Retina (tissue), 1 donor: Measurements from ENCODE around the gene JARID2.

Source experiments
- DNase-seq: peaks from one replicate; pipeline ENCODE4 v3.0.0-alpha.2; 2016

The JARID2 gene

GRCh38 chr6:15362274-15363160 is 116.6 kb downstream of the JARID2 start:
- DNase-seq, result no peak

- no peak for DNase-seq
These were observed 117.3 kb downstream of the JARID2 start for GRCh38 chr6:15363164-15363522.

DNA sequence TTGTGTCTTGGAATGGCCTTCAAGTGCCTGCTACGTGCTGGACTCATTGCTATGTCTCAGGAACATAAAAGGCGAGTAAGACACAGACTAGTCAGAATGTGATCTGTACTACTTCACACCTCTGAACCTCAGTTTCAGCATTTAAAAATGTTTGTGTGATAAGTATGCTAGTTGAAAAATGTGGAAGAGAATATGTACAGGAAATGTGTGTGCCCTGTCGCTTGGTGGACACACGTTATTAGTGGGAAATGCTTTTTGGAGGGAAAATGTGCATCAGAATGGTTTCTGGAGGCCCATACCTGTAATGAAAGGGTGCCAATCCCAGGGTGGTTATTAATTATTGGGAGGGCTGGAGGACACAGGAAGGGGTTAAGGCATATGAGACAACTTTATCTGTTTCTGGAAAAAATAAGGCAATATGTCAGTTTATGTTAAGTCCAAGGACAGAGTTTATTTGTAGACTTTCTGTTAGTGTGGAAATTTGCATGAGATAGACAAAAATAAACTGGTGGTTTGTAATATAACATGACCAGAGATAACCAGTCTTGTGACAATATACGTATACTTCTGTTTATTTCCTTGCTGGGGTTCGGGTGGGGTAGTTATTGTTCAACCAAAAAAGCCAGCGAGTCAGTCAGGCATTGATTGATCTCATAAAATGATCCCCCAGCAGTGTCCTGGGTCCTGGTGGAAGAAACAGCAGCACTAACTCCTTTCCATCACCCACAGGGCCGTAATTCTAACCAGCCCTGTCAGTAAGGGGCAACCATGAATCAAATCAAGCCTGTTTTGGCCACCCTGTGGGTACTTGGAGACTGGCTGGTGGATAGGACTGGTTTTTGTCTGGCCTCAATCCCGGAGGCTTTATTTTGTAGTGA is 117.9 kb downstream of the JARID2 start:
- peak; percentile 34 for DNase-seq

DNA sequence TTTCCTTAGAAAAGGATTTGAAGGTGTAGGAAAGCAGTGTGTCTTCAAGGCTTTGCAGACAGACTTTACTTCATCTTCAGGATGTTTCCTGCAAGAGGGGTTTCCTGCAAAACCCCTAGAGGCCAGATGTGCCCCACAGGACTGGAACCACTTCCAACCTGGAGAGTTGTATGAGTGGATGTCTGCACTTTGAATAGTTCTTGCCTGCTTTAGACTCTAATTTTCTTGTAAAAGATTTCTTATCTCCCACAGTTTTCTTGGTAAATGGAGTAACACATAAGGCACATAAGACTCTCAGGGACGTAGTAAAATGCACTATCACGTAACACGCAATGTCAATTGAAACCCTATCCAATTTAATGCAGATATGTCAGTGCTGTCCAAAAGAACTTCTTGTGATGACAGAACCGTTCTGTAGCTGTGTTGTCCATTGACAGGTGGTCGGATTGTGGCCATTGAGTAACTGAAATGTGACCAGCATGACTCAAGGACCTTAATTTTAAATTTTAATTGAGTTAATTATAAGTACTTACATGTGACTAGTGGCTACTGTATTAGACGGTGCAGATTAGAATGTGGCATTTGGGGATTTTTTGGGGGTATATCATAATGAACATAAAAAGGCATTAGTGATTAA is 118.7 kb downstream of the JARID2 start:
- no peak for DNase-seq

DNA sequence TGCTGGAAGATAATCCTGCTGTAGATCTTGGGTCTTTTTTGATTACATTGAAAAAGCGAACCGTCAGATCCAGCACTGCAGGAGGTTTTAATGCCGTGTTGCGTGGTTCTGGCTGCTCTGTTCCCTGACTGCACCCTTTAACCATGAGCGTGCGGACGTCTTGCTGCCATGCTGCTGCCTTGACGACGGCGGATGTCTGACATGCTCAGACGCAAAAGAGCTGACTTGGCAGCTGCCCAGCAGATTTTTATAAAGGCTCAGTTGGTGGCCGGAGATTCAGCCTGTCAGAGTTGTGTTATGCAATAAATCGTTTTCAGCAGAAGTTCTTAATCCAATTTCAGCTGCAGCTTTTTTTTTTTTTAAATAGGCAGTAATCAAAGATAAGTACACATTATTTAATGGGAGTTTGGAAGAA is 119.4 kb downstream of the JARID2 start:
- DNase-seq, result peak; percentile 71

- DNase-seq, result no peak
These were observed 120.2 kb downstream of the JARID2 start for GRCh38 chr6:15366003-15366535.

DNA sequence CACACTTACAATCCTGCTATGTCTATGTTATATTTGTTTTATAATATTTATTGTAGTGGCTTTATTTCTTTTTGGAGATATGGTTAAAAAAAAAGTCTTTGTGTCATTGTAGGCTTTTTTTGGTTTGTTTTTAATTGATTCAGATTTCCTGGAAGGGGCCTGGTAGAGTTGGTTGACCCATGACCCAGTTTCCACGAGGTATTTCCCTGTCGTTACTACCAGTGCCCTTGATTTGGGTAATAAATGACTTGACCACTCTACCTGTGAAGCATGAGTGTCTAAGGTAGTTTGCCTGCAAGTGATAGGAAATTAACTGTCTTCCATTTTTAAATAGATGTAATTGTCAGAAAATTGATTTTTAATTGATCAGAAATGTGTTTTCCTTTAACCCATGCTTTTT is 121.0 kb downstream of the JARID2 start:
- no peak for DNase-seq

- DNase-seq, result no peak
These were observed 122.3 kb downstream of the JARID2 start for GRCh38 chr6:15368186-15368585.

- no peak for DNase-seq
These were observed 123.0 kb downstream of the JARID2 start for GRCh38 chr6:15368873-15369272.

GRCh38 chr6:15369838-15370237 is 124.0 kb downstream of the JARID2 start:
- DNase-seq, result no peak

DNA sequence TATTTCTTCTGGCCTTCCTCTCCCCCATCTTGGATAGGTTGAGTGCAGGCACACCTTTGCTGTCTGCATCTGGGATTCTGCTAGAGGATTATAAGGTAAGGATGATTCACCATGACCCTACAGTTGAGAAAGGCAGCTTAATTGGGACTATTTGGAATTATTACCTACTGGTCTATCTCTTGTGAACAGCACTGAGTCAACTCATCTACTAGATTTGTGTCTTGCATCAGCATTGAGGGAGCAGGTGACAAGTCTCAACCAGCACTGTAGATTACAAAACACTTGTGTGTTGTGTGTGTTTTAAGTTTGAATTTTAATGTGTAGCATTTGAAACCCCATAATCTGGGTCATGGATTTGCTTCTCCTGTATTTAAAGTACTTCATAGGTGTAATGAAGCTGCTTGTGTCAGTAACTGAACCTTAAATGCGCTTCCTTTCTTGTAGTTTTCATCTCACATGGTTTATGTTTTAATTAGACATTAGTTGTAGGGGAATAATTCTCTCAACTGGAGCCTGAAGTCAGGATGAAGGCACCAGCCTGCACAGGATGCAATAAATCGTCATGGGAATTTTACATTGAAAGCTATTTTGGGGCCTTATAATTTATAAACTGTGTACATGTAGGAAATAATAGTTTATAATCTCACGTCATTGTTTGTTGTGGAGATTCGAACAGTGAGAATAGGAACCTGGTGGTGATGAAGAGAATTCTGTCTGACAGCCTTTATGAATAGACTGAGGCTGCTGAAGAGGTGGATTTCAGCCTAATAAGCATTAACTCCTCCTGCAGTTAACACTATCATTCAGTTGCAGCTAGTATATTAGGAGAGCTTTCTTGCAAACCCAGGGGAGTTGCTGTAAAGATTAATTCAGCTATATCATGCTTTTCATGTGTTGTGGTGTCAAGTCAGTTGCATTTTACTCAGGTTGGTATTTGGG is 125.1 kb downstream of the JARID2 start:
- DNase-seq, result no peak

DNA sequence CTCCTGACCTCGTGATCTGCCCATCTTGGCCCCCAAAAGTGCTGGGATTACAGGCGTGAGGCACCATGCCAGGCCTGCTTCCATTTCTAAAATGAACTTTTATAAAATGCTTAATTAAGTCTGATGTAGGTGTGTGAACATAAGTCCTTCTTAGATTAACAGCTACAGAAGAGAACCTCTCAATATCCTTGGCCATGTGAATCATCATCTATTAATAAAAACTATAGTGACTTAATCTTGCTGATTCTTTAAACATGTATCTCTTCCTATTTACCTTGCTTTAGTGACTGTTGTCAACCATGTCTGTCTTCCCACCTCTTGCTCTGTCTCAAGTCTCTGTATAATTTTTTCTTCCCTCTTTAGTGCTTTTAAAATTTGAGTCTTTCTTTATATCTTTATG is 127.1 kb downstream of the JARID2 start:
- DNase-seq, result no peak

DNA sequence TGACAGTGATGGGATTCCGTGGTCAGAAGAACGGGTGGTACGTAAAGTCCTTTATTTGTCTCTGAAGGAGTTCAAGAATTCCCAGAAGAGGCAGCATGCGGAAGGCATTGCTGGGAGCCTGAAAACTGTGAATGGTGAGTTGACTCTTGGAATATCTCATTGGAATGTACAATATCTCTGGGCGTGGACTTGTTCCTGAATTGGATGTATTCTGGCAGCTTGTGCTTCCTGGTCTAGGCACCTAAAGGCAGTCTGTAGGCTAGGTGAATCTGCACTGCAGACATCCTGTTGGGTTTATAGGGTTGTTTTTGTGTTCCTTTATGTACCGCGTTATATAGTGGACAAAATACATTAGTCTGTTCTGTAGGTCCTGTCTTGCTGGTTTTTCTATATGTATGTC is 128.2 kb downstream of the JARID2 start:
- DNase-seq, result no peak

- no peak for DNase-seq
These were observed 129.1 kb downstream of the JARID2 start for GRCh38 chr6:15375018-15375417.

DNA sequence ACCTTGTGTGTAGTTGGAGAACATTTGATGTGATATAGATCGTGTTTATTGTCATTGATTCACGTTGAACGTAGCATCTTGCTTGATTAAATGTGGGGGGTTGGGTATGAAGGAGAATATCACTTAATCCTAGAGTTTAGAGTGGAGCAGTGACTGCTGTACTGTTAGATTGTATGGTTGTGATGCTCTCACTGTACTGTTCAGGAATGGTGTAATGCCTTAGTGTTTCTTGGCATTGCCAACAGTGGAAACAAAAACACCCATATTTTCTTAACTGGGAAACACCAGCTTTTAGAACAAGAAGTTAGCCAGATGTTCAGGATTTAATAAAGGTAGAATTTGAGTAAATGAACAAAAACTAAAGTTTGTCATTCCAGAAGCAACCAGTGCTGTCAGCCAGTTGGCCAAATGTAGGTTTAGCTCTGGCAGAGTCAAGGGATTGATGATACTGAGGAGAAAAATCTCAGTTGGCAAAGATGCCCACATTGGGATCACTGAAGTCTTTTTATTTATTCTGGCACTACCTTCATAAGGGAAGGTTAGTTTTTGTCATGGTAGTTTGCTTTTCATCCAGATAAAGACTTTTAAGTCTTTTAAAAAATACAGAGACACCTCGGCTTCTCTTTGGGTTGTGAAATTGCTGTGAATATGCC is 129.9 kb downstream of the JARID2 start:
- no peak for DNase-seq

GRCh38 chr6:15376900-15377487 is 131.1 kb downstream of the JARID2 start:
- no peak for DNase-seq

- no peak for DNase-seq
These were observed 132.4 kb downstream of the JARID2 start for GRCh38 chr6:15378272-15378671.

GRCh38 chr6:15378866-15379265 is 133.0 kb downstream of the JARID2 start:
- no peak for DNase-seq

DNA sequence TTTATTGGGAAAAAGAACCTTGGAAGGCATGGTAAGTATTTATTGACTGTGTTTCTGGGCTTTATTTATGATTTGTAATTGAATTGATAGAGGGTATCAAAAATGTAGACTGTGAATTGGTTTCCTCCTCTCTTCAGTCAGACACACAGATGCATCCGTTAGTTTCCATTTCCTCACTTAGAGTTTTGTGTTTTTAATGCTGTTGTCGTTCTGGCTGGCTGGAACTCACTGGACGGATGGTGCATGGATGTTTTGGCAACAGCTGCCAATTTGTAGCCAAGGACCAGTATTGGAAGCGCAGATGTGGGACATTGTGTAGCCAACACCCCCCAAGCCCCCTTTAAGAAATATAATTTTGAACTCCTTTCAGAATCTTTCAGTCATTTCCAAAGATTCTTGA is 134.5 kb downstream of the JARID2 start:
- no peak for DNase-seq

- DNase-seq, result no peak
These were observed 136.2 kb downstream of the JARID2 start for GRCh38 chr6:15382089-15382488.

DNA sequence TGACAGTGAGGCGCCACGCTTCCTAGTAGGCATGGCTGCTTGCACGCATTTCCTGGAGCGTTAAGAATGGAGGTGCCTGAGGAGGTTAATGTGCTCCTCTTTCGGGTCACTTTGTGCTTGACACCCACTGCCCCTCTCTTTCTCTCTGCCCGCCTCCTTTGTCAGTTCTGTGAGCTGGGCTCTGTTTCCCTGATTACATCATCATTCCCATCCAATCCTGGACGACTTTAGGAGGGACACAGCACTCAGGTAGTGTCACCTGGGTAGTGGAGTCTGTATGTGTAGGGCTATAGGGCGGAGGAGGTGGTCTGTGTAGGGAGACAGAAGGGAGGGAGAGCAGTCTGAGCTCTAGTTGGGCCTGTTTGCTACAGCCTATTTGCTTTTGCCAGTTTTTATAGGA is 136.8 kb downstream of the JARID2 start:
- DNase-seq, result no peak
